GM10248 (cell line): Measurements from ENCODE around the gene CCDC138.
A peak's percentile ranks its signal among the peaks of the same experiment; 100 is the strongest.

Experiments used
- CTCF ChIA-PET: fragments of 300-600 bp; sonication (Branson Sonifier 250); formaldehyde crosslinking; extraction: SDS; loops from one replicate; lab custom pipeline; 2021; ENCODE audit warnings: antibody characterized with exemption; lab: Yijun Ruan, JAX
- POLR2A ChIA-PET: fragments of 350-650 bp; sonication (Branson Sonifier 250); formaldehyde crosslinking; extraction: SDS; loops from one replicate; lab custom pipeline; 2020; ENCODE audit warnings: antibody characterized with exemption; lab: Yijun Ruan, JAX
- DNase-seq: peaks from one replicate; pipeline ENCODE4 v3.0.0; 2012; ENCODE audit errors: extremely low spot score
- CTCF ChIP-seq: IDR thresholded peaks from 2 replicates; pipeline ENCODE4 v1.5.1; 2012; ENCODE audit warnings: mild to moderate bottlenecking, low read depth; ENCODE audit errors: extremely low read depth, missing control alignments, control extremely low read depth

The CCDC138 gene

DNA sequence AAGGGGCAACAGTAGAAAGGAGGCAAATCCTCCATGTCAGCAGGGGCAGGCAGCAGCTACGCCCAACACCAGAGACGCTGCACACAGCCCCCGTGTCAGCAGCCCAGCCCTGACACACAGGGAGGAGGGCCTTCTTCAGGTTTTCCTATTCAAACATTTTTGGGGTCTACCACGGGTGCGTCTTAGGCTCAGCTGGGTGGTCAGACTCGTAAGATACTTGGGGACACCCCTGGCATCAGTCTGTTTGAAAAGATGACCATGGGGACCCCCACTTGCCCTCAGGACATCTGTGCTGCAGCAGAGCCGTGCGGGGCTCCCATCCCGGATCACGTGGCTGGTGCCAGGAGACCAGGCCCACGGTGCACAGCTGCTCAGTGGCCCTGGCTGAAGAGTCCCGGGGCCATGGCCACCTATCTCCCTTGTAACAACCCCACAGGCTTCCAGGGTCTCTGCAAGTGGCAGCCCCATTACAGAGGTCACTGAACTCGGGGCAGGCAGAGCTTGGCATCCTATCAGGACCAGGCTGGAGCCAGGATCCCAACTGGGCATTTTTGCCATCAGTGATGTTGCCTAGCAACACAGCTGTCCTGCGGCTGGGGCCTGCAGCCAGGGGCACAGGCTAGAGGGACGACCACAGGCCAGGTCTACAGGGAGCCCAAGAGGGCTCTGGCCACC is 120.0 kb downstream of the CCDC138 start:
- ChIA-PET CTCF (interaction anchor here (0.8 kb wide), 1 partner anchor 12 kb away, joined by 3 read pairs; no protein-coding TSS in a partner anchor), POLR2A (no interaction called here)
- TF ChIP-seq CTCF: no peak
- DNase-seq: peak; percentile 5

DNA sequence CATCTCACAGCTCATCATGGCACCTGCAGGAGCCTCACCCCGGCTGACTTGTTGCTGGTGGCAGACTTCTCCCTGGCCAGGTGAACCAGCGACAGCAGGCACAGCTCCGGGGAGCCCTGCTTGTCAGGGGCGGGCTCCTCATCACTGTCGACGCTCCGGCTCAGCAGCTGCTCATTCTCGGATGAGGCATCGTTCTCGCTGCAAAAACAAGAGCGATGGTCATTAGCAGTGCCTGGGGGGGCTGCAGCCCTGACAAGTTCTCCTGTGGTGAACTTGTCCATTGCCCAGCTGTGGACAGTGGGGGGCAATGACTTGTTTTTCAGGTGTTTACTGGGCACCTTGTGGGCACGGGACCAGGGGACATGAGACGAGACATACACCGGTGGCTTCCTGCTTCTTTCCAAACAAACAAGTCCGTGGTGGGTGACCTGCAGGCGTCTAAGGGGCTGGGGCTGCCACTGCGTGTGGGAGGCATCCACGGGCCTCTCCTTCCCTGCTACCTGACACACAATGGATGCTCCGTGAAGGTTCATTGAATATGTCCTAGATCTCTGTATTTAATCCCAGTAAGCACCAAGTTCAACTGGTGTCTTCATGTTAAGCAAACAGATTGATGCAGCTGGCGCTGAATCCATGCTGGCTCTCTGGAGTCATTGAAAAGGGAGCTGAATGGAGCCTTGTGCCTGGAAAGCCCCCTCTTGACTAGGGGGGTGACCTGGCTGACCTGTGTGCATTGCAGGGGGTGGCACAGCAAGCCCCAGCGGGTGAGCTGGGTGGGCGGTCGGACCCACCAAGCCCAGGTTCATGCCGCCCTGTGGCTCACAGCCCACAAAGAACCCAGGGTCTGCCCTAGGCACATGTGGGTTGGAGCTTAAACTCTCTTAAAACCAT is 121.5 kb downstream of the CCDC138 start:
- ChIA-PET CTCF (no interaction called here), POLR2A (no interaction called here)
- DNase-seq: peak; percentile 9
- TF ChIP-seq CTCF: no peak

- TF ChIP-seq CTCF: no peak
- ChIA-PET CTCF (no interaction called here), POLR2A (no interaction called here)
- DNase-seq: no peak
Observed at GRCh38 chr2:108908713-108909070, 122.1 kb downstream of the CCDC138 start.

- no peak for TF ChIP-seq CTCF
- CTCF ChIA-PET: no interaction called here
- POLR2A ChIA-PET: no interaction called here
- no peak for DNase-seq
Observed at GRCh38 chr2:108909275-108909823, 122.8 kb downstream of the CCDC138 start.

DNA sequence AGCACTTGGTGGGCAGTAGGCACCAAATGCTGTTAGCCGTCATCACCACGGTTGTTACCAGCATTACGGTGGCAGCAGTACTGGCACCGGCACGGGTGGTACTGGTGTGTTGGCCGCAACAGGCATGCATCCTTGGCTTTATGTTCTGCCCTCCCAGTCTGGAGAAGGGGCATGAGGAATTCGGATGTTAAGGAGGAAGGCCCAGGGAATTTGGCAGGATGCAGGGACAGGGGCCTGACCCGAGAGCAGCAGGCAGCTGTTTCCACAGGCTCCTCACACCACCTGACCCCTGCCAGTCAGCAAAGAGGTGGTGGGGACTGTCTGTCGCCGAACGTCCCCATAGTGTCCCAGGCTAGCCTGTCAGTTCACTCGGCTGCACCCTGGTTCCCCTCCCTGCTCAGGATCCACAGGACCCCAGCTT is 123.5 kb downstream of the CCDC138 start:
- TF ChIP-seq CTCF: no peak
- ChIA-PET POLR2A (no interaction called here), CTCF (no interaction called here)
- no peak for DNase-seq

GRCh38 chr2:108910541-108911396 is 124.2 kb downstream of the CCDC138 start:
- no peak for TF ChIP-seq CTCF
- POLR2A ChIA-PET: no interaction called here
- CTCF ChIA-PET: interaction anchor here (1.6 kb wide), 1 partner anchor 18 kb away, joined by 4 read pairs; no protein-coding TSS in a partner anchor
- no peak for DNase-seq
